Measurements from ENCODE around the gene ZMAT1. TPM values are rescaled to one million over a fixed set of nuclear protein-coding genes. Genes with fewer than 3 reads are reported as not detected.

The ZMAT1 gene
- polyA plus RNA-seq, 3 donors: 0.56 to 10.5 (median 0.65) TPM

GRCh38 chrX:101956556-101956955 is 24.7 kb upstream of the ZMAT1 start:
- Mint-ChIP-seq H3K9me3 (peaks cover 3 to 11% (median 8%) of the 10 kb centered on the region in 7 donors), H3K27ac (no peak overlapping the region), H3K27me3 (ENCODE audit: low read depth in 3 of 3) (peaks cover 0 to 2% (median 0%) of the 10 kb centered on the region in 3 donors), H3K4me1 (no peaks in the 10 kb centered on the region), H3K4me3 (no peak overlapping the region), H3K36me3 (no peaks in the 10 kb centered on the region)
- no peaks in the 10 kb centered on the region for H4K20me1 ChIP-seq (ENCODE audit: insufficient read depth, low read length)
- H3K36me3 ChIP-seq (replicated peaks in 1 of 2; ENCODE audit: control insufficient read depth in 1 of 2, insufficient read depth in 2 of 2, low read length in 2 of 2): no peaks in the 10 kb centered on the region
- no peak for DNase-seq
- WGBS (ENCODE audit: insufficient coverage): no CpG with 5 or more reads among the region's 2 CpGs
- no peak overlapping the region for H3K9ac ChIP-seq (ENCODE audit: insufficient read depth, low read length, poor library complexity, severe bottlenecking)
- H3K79me2 ChIP-seq (ENCODE audit: insufficient read depth, low read length): no peaks in the 10 kb centered on the region
- no peaks in the 10 kb centered on the region for H3K9me3 ChIP-seq (replicated peaks in 1 of 2; ENCODE audit: control insufficient read depth in 1 of 2, insufficient read depth in 1 of 2, low read length in 2 of 2)
- no peak for TF ChIP-seq CTCF (IDR thresholded peaks at IDR 0.05)
- no peak overlapping the region for H3K4me3 ChIP-seq (replicated peaks in 1 of 3; ENCODE audit: low read depth in 2 of 3, low read length in 3 of 3)
- H2AFZ ChIP-seq (ENCODE audit: insufficient read depth, low read depth, low read length, poor library complexity, severe bottlenecking): no peak overlapping the region
- no peaks in the 10 kb centered on the region for H3K27me3 ChIP-seq (ENCODE audit: control insufficient read depth in 2 of 2, insufficient read depth in 2 of 2, low read length in 2 of 2)
- intact Hi-C loops (cut with micrococcal nuclease): no loop called here
- no peak overlapping the region for H3K27ac ChIP-seq (ENCODE audit: low read depth in 1 of 2, low read length in 2 of 2)
- no peaks in the 10 kb centered on the region for H3K4me1 ChIP-seq (ENCODE audit: control insufficient read depth in 1 of 2, insufficient read depth in 2 of 2, low read length in 2 of 2)
- H3K4me2 ChIP-seq (replicated peaks; ENCODE audit: extremely low read depth, low read length, poor library complexity, severe bottlenecking): no peak overlapping the region

GRCh38 chrX:101950581-101950980 is 18.8 kb upstream of the ZMAT1 start:
- no peaks in the 10 kb centered on the region for H3K9me3 ChIP-seq (replicated peaks in 1 of 2; ENCODE audit: control insufficient read depth in 1 of 2, insufficient read depth in 1 of 2, low read length in 2 of 2)
- Mint-ChIP-seq H3K4me1 (peaks cover 6% of the 10 kb centered on the region), H3K27ac (no peak overlapping the region), H3K9me3 (peaks cover 4 to 11% (median 7%) of the 10 kb centered on the region in 7 donors), H3K4me3 (no peak overlapping the region), H3K36me3 (no peaks in the 10 kb centered on the region), H3K27me3 (ENCODE audit: low read depth in 3 of 3) (peaks cover 0 to 2% (median 0%) of the 10 kb centered on the region in 3 donors)
- H3K27me3 ChIP-seq (ENCODE audit: control insufficient read depth in 2 of 2, insufficient read depth in 2 of 2, low read length in 2 of 2): no peaks in the 10 kb centered on the region
- no peak for TF ChIP-seq CTCF (IDR thresholded peaks at IDR 0.05)
- H3K79me2 ChIP-seq (ENCODE audit: insufficient read depth, low read length): no peaks in the 10 kb centered on the region
- WGBS (ENCODE audit: insufficient coverage): 94% methylated on average over 4 of the region's 6 CpGs
- H3K27ac ChIP-seq (ENCODE audit: low read depth in 1 of 2, low read length in 2 of 2): no peak overlapping the region
- H3K4me3 ChIP-seq (replicated peaks in 1 of 3; ENCODE audit: low read depth in 2 of 3, low read length in 3 of 3): no peak overlapping the region
- no peaks in the 10 kb centered on the region for H3K4me1 ChIP-seq (ENCODE audit: control insufficient read depth in 1 of 2, insufficient read depth in 2 of 2, low read length in 2 of 2)
- H3K9ac ChIP-seq (ENCODE audit: insufficient read depth, low read length, poor library complexity, severe bottlenecking): no peak overlapping the region
- no peak overlapping the region for H3K4me2 ChIP-seq (replicated peaks; ENCODE audit: extremely low read depth, low read length, poor library complexity, severe bottlenecking)
- no peak for DNase-seq
- intact Hi-C loops (cut with micrococcal nuclease): no loop called here
- H2AFZ ChIP-seq (ENCODE audit: insufficient read depth, low read depth, low read length, poor library complexity, severe bottlenecking): no peak overlapping the region
- H4K20me1 ChIP-seq (ENCODE audit: insufficient read depth, low read length): no peaks in the 10 kb centered on the region
- no peaks in the 10 kb centered on the region for H3K36me3 ChIP-seq (replicated peaks in 1 of 2; ENCODE audit: control insufficient read depth in 1 of 2, insufficient read depth in 2 of 2, low read length in 2 of 2)

Data from CD14-positive monocyte (primary cell).